NCI-H82 (cell line): ENCODE measurements around the gene IMPG2.

Experiments used
- DNase-seq: peaks from one replicate; lab custom pipeline; 2025; lab: John Stamatoyannopoulos, UW

IMPG2 gene

GRCh38 chr3:101273608-101274007 lies 46.8 kb downstream of the IMPG2 start:
- DNase-seq, result no peak

GRCh38 chr3:101273156-101273555 lies 47.2 kb downstream of the IMPG2 start:
- no peak for DNase-seq

- DNase-seq, result no peak
These were observed 48.6 kb downstream of the IMPG2 start for GRCh38 chr3:101271728-101272127.

- no peak for DNase-seq
These were observed 50.2 kb downstream of the IMPG2 start for GRCh38 chr3:101270149-101270548.

GRCh38 chr3:101268971-101269671 lies 51.3 kb downstream of the IMPG2 start:
- DNase-seq, result no peak

GRCh38 chr3:101268141-101268540 lies 52.2 kb downstream of the IMPG2 start:
- DNase-seq, result no peak

- peak; percentile 51 for DNase-seq
These were observed 53.8 kb downstream of the IMPG2 start for GRCh38 chr3:101266566-101266965.

GRCh38 chr3:101266071-101266470 lies 54.3 kb downstream of the IMPG2 start:
- no peak for DNase-seq

GRCh38 chr3:101262393-101263240 lies 57.8 kb downstream of the IMPG2 start:
- no peak for DNase-seq

- DNase-seq, result no peak
These were observed 58.9 kb downstream of the IMPG2 start for GRCh38 chr3:101261506-101261905.

- DNase-seq, result no peak
These were observed 60.7 kb downstream of the IMPG2 start for GRCh38 chr3:101259485-101260341.

- DNase-seq, result peak; percentile 57
These were observed 63.9 kb downstream of the IMPG2 start for GRCh38 chr3:101256511-101256910.

GRCh38 chr3:101255441-101255840 lies 64.9 kb downstream of the IMPG2 start:
- peak; percentile 97 for DNase-seq

- DNase-seq, result no peak
These were observed 67.0 kb downstream of the IMPG2 start for GRCh38 chr3:101253396-101253795.

- no peak for DNase-seq
These were observed 67.4 kb downstream of the IMPG2 start for GRCh38 chr3:101252945-101253344.

GRCh38 chr3:101252307-101252706 lies 68.1 kb downstream of the IMPG2 start:
- no peak for DNase-seq

- no peak for DNase-seq
These were observed 68.9 kb downstream of the IMPG2 start for GRCh38 chr3:101251441-101251840.

- no peak for DNase-seq
These were observed 70.9 kb downstream of the IMPG2 start for GRCh38 chr3:101249522-101249921.

- no peak for DNase-seq
These were observed 71.6 kb downstream of the IMPG2 start for GRCh38 chr3:101248736-101249135.

GRCh38 chr3:101244212-101244575 lies 76.2 kb downstream of the IMPG2 start:
- DNase-seq, result no peak

GRCh38 chr3:101243285-101244211 lies 76.8 kb downstream of the IMPG2 start:
- DNase-seq, result no peak
